Vein endothelial cell (primary cell): Measurements from ENCODE around the gene MTMR6. TPM values are rescaled to one million over a fixed set of nuclear protein-coding genes. Genes with fewer than 3 reads are reported as not detected.

Experiments
- total RNA-seq: library from RNA; depleted of rRNA; stranded (reverse); fragments of >200 nt; gene quantifications from 2 replicates; pipeline ENCODE4 v1.2.3, GENCODE V29; 2012

The MTMR6 gene
- total RNA-seq, result 28.7 and 36.6 TPM in 2 replicates

GRCh38 chr13:25286969-25287961 lies at the start of gene MTMR6:
Gene MTMR6 (minus strand): TSS chr13:25287488. CDS start chr13:25287247, 241 bp downstream.

GRCh38 chr13:25301347-25302113 lies 14.2 kb upstream of the MTMR6 start, which contains the start of gene NUP58:
Gene NUP58 (plus strand): TSS chr13:25301625. CDS start chr13:25301774, 149 bp downstream.

Other genes with a start within 250 kb of the MTMR6 start
- gene PABPC3, start 191.4 kb downstream of the MTMR6 start, total RNA-seq, result under 0.01 and 0.10 TPM in 2 replicates
- gene AMER2, start 115.2 kb downstream of the MTMR6 start, total RNA-seq, result not detected in 2 replicates
- 50.6 and 69.3 TPM in 2 replicates for gene NUP58, start 14.1 kb upstream of the MTMR6 start, total RNA-seq
- gene ATP8A2, start 84.5 kb upstream of the MTMR6 start, total RNA-seq, result under 0.01 and 0.10 TPM in 2 replicates